PC-3 (cell line): Measurements from ENCODE around the gene SYNJ2.

Source experiments
- EZH2 ChIP-seq: fragments of 300-600 bp; sonication (generic); IDR thresholded peaks from one replicate; pipeline ENCODE4 v1.6.1; 2017; ENCODE audit warnings: antibody characterized with exemption, mild to moderate bottlenecking, low read length; ENCODE audit not compliant: unreplicated experiment
- TF ChIP-seq, protein P1 (sequence below): fragments of 300-600 bp; sonication (generic); conservative IDR thresholded peaks from 2 replicates; pipeline ENCODE4 v1.5.1; 2017; ENCODE audit warnings: antibody characterized with exemption, low read depth, mild to moderate bottlenecking, low read length

DNA sequence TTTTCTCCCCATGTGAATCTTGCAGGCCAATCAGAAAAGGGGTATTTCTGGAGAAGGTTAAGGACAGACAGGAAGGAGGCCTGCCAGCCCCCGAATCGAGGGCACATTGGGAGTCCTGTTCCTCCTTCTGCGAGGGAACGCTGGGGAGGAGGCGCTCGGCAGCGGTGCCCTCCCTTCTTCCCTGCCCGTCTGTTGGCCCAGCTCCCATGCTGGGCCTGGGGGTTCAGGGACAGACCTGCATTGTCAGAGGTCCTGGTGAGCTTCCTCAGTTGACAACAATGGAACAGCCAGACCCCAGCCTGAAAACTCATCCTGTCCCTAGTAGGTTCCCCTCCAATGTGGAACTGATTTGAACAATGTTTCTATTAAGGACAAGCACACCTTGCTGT, 15.1 kb upstream of the SYNJ2 start:
- TF ChIP-seq, protein P1, sequence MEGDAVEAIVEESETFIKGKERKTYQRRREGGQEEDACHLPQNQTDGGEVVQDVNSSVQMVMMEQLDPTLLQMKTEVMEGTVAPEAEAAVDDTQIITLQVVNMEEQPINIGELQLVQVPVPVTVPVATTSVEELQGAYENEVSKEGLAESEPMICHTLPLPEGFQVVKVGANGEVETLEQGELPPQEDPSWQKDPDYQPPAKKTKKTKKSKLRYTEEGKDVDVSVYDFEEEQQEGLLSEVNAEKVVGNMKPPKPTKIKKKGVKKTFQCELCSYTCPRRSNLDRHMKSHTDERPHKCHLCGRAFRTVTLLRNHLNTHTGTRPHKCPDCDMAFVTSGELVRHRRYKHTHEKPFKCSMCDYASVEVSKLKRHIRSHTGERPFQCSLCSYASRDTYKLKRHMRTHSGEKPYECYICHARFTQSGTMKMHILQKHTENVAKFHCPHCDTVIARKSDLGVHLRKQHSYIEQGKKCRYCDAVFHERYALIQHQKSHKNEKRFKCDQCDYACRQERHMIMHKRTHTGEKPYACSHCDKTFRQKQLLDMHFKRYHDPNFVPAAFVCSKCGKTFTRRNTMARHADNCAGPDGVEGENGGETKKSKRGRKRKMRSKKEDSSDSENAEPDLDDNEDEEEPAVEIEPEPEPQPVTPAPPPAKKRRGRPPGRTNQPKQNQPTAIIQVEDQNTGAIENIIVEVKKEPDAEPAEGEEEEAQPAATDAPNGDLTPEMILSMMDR, result no peak
- TF ChIP-seq EZH2, result no peak
